ENCODE results near the gene LCN6. TPM values are rescaled to one million over a fixed set of nuclear protein-coding genes. Genes with fewer than 3 reads are reported as not detected.
"Not testable (repeated sequence)": the region's sequence is repeated elsewhere in the genome, so short reads cannot be mapped to it uniquely, and the experiment has no call there.

LCN6 gene
- total RNA-seq, 1 experiment from 2014 or later, result not detected

GRCh38 chr9:136784249-136784996 is 36.1 kb upstream of the LCN6 start:
- DNase-seq (ENCODE audit: extremely low read depth, low read depth), result no peak

- DNase-seq (ENCODE audit: extremely low read depth, low read depth), result no peak
Measured at GRCh38 chr9:136782452-136782851, 34.1 kb upstream of the LCN6 start.

GRCh38 chr9:136779808-136780207 is 31.5 kb upstream of the LCN6 start:
- no peak for DNase-seq (ENCODE audit: extremely low read depth, low read depth)

GRCh38 chr9:136777359-136777758 is 29.0 kb upstream of the LCN6 start:
- no peak for DNase-seq (ENCODE audit: extremely low read depth, low read depth)

- no peak for DNase-seq (ENCODE audit: extremely low read depth, low read depth)
Measured at GRCh38 chr9:136776947-136777346, 28.6 kb upstream of the LCN6 start.

- DNase-seq (ENCODE audit: extremely low read depth, low read depth), result no peak
Measured at GRCh38 chr9:136775191-136775590, 26.9 kb upstream of the LCN6 start.

GRCh38 chr9:136774416-136775045 is 26.2 kb upstream of the LCN6 start:
- DNase-seq (ENCODE audit: extremely low read depth, low read depth), result no peak

GRCh38 chr9:136773386-136774044 is 25.2 kb upstream of the LCN6 start:
- DNase-seq (ENCODE audit: extremely low read depth, low read depth), result no peak

GRCh38 chr9:136771907-136772415 is 23.6 kb upstream of the LCN6 start:
- no peak for DNase-seq (ENCODE audit: extremely low read depth, low read depth)

GRCh38 chr9:136769710-136770191 is 21.4 kb upstream of the LCN6 start:
- DNase-seq (ENCODE audit: extremely low read depth, low read depth), result no peak

- DNase-seq (ENCODE audit: extremely low read depth, low read depth), result peak; percentile 51
Measured at GRCh38 chr9:136766410-136767120, 18.2 kb upstream of the LCN6 start.

- DNase-seq (ENCODE audit: extremely low read depth, low read depth), result not testable (repeated sequence)
Measured at GRCh38 chr9:136765745-136766409, 17.6 kb upstream of the LCN6 start.

- no peak for DNase-seq (ENCODE audit: extremely low read depth, low read depth)
Measured at GRCh38 chr9:136765041-136765440, 16.7 kb upstream of the LCN6 start.

GRCh38 chr9:136764301-136764891 is 16.1 kb upstream of the LCN6 start, which contains the start of gene LCN15:
Gene LCN15 (minus strand): TSS chr9:136764518. CDS start chr9:136764488, 30 bp downstream.
- no peak for DNase-seq (ENCODE audit: extremely low read depth, low read depth)

GRCh38 chr9:136763649-136764035 is 15.3 kb upstream of the LCN6 start:
- DNase-seq (ENCODE audit: extremely low read depth, low read depth), result no peak

- DNase-seq (ENCODE audit: extremely low read depth, low read depth), result peak; percentile 33
Measured at GRCh38 chr9:136762915-136763648, 14.8 kb upstream of the LCN6 start.

GRCh38 chr9:136762221-136762691 is 13.9 kb upstream of the LCN6 start:
- DNase-seq (ENCODE audit: extremely low read depth, low read depth), result no peak

GRCh38 chr9:136761545-136761981 is 13.2 kb upstream of the LCN6 start:
- DNase-seq (ENCODE audit: extremely low read depth, low read depth), result no peak

All from NCI-H460 (cell line).